DMS53 treated with DMSO at 0.1 percent for 48 hours (cell line): ENCODE data around the gene RNU6-1.

Experiments
- DNase-seq: peaks from one replicate; lab custom pipeline; 2025; ENCODE audit not compliant: unreplicated experiment; lab: John Stamatoyannopoulos, UW

The RNU6-1 gene

GRCh38 chr15:67803996-67804843 is 35.6 kb downstream of the RNU6-1 start:
- no peak for DNase-seq

DNA sequence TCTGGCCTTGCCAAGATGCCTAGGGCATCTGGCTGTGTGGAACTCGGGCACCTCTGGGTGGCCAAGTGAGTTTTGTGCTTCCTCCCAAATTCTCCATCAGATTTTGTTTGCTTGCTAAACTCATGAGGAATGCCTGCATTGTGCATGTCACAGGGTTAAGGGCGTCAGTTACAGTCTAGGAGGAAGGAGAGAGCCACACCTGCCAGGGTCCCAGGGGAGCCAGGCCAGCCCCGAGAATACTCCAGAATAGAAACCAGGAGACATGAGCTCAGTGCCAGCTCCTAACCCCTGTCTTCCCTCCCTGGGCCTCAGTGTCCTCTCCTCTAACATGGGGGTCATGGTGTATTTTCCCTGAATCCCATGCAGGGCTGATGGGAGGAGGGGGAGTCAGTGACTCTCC is 36.5 kb downstream of the RNU6-1 start:
- no peak for DNase-seq

DNA sequence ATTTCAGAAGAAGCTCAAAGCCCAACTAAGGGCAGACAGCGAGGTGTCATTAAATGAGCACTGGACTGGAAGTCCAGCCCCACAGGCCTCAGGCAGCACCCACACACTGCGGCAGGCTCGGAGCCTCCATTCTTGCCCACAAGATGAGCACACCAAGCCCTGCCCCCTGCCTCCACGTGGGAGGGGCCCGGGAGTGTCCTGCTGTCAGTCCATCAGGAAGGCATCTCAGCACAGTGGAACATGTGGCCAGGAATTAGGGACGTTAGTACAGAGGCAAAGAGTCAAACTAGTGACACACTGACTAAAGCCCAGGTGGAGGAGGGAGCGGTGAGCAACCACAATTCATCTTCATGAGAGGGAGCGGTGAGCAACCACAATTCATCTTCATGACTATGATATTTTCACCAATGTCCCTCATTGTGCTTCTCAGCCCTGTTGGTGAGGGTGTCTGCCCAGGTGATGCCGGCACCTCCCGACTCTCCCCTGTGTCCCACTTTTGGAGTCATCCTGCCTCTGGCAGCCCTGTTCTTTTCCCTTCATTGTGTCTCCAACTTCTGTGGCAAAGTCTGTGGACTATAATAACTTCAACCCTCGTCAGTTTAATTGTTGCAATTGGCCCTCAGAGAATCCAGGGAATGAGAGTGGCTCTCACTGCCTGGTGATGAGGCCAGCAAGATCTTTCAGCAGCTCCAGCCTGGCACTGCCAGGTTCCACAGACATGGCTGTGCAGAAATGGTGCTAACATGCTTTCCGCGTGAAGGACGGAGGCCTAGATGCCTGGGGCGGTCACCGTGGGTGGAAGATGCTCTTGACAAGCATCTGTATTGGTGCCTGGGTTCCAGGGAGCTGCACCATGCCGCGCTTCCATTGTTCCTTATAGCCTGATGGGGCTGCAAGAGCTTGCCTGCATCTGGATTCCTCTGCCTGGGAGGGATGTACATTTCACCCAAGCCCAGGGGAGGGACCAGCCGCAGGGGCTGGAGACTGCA is 37.6 kb downstream of the RNU6-1 start:
- no peak for DNase-seq

- no peak for DNase-seq
These were observed 38.7 kb downstream of the RNU6-1 start for GRCh38 chr15:67801142-67801541.

- DNase-seq: no peak
These were observed 40.0 kb downstream of the RNU6-1 start for GRCh38 chr15:67799801-67800205.

GRCh38 chr15:67796196-67797127 is 43.4 kb downstream of the RNU6-1 start:
- no peak for DNase-seq

DNA sequence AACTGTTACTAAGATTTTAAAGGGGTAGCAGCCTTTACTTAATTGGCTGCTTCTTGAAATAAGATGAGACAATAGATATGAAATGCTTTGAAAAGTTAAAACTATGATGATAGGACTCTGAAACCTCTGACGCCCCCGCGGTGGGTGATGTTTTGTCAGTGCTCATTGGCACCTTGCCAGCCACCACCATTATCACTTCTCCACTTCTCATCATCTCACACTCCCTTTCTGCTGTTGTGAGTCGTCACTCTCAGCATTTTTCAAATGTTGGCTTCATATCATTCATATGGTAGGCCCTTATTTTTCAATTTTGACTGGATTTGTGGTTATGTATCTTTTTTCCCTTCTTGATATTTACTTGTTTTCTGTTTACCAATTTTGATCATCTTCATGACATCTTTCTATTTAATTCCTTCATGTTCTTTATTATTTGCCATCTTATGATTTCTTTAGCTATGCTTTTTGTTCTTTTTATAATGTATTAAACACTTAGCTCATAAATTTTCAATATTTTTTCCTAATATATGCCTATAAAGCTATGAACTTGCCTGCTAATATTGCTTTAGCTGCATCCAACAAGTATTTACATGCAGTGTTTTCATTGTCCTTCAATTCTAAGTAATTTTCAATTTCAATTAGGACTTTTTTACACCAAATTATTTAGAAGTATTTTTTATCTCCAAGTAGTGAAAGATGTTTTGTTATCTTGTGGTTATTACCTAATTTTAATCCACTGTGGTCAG is 44.8 kb downstream of the RNU6-1 start:
- DNase-seq: no peak

- no peak for DNase-seq
These were observed 47.4 kb downstream of the RNU6-1 start for GRCh38 chr15:67792250-67792942.

DNA sequence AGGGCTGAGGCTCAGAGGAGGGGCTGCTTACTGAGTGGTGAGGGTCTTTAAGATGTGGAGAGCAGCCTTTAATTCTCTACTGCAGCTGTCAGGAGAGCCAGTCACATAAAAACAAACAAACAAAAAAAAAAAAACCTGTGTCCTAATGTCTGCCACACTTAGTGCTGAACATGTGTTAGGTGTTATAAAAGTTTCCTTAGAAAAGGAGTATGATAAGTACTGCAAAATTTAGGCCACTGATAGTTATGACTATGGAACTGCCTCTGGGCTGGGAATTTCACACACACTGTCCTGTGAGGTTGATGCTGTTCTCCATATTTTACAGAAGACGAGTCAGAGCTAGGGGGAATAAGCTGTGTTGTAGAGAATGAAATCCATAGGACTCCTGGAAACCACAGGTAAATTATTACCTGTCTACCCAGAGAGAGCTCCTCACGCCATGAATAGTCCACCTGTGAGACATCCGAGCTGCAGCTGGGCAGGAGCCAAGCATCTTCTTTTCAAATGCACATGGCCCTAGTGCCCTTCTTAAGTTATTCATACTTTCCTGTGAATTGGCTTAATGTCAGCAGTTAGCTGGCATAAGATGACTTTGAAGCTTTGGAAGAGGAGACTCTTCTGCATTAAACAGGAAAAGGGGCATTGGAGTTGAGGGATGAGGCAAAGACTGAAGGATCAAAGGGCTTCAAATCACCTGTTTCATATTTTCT is 49.1 kb downstream of the RNU6-1 start:
- no peak for DNase-seq
